ENCODE results near the gene TIAM2.

Gene TIAM2

DNA sequence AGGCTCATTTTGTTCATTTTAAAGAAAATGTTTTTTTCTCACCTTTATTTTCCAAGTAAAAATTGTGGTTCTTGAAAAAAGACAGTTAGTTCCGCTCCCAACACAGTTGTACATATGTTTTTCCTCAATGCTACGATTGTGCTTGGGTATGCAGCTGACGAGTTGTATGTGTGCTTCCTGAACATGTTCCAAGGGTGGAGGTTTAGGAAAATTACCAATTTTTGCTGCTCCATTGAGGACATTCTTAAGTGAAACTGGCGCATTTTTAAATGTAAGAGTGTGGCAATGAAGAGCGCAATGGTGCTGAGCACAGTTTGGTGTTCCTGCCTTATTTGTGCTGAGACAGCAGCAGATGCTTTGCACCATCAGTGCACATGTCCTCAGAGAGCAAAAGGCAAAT is 198.4 kb downstream of the TIAM2 start:
- ATAC-seq (ENCODE audit: insufficient read depth, low read depth) = no peak
- no peak for TF ChIP-seq EZH2 (IDR thresholded peaks at IDR 0.05; ENCODE audit: borderline replicate concordance, low read depth, low read length, severe bottlenecking)
- TF ChIP-seq, protein P1, sequence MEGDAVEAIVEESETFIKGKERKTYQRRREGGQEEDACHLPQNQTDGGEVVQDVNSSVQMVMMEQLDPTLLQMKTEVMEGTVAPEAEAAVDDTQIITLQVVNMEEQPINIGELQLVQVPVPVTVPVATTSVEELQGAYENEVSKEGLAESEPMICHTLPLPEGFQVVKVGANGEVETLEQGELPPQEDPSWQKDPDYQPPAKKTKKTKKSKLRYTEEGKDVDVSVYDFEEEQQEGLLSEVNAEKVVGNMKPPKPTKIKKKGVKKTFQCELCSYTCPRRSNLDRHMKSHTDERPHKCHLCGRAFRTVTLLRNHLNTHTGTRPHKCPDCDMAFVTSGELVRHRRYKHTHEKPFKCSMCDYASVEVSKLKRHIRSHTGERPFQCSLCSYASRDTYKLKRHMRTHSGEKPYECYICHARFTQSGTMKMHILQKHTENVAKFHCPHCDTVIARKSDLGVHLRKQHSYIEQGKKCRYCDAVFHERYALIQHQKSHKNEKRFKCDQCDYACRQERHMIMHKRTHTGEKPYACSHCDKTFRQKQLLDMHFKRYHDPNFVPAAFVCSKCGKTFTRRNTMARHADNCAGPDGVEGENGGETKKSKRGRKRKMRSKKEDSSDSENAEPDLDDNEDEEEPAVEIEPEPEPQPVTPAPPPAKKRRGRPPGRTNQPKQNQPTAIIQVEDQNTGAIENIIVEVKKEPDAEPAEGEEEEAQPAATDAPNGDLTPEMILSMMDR (IDR thresholded peaks at IDR 0.05; ENCODE audit: borderline replicate concordance, extremely low read depth, low read length, poor library complexity, severe bottlenecking) = no peak
- Histone ChIP-seq H3K79me2 (ENCODE audit: insufficient read depth, low read length) (no peaks in the 10 kb centered on the region), H3K27me3 (ENCODE audit: insufficient read depth, low read length, poor library complexity) (peaks cover 2% of the 10 kb centered on the region), H3K9ac (ENCODE audit: low read depth, low read length) (no peak overlapping the region), H3K36me3 (ENCODE audit: insufficient read depth, low read length) (no peaks in the 10 kb centered on the region), H3K4me3 (ENCODE audit: low read depth in 1 of 2, low read length in 2 of 2) (no peak overlapping the region), H3K4me2 (ENCODE audit: insufficient read depth, low read length) (no peak overlapping the region), H3K27ac (ENCODE audit: low read length) (no peak overlapping the region), H3K9me3 (ENCODE audit: insufficient read depth, low read length, severe bottlenecking) (no peaks in the 10 kb centered on the region), H4K20me1 (ENCODE audit: insufficient read depth, low read length) (no peaks in the 10 kb centered on the region), H2AFZ (ENCODE audit: low read depth, low read length) (no peak overlapping the region), H3K4me1 (ENCODE audit: insufficient read depth, low read length) (no peaks in the 10 kb centered on the region)
- DNase-seq = no peak

DNA sequence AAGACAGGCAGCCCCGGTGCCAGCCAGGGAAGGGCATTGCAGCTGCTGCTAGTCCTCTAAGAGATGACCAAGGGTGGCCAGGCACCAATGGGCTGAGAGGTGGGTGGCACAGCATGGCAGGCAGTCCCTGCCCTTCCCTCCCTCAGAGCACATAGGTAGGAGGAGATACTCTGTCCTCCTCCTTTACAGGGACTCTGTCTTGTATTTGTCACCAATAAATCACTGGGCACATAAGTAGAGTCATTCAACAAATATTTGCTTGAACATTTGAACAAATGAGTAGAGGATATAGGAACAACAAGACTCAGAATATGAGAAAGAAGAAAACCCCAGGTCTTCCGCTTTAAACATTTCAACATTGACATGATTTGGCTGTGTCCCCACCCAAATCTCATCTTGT is 199.3 kb downstream of the TIAM2 start:
- DNase-seq (no peak), ATAC-seq (ENCODE audit: insufficient read depth, low read depth) (no peak)
- Histone ChIP-seq H3K4me1 (ENCODE audit: insufficient read depth, low read length) (no peaks in the 10 kb centered on the region), H2AFZ (ENCODE audit: low read depth, low read length) (no peak overlapping the region), H3K36me3 (ENCODE audit: insufficient read depth, low read length) (no peaks in the 10 kb centered on the region), H4K20me1 (ENCODE audit: insufficient read depth, low read length) (no peaks in the 10 kb centered on the region), H3K4me2 (ENCODE audit: insufficient read depth, low read length) (no peak overlapping the region), H3K79me2 (ENCODE audit: insufficient read depth, low read length) (no peaks in the 10 kb centered on the region), H3K9me3 (ENCODE audit: insufficient read depth, low read length, severe bottlenecking) (no peaks in the 10 kb centered on the region), H3K27me3 (ENCODE audit: insufficient read depth, low read length, poor library complexity) (peaks cover 2% of the 10 kb centered on the region), H3K27ac (ENCODE audit: low read length) (no peak overlapping the region), H3K9ac (ENCODE audit: low read depth, low read length) (no peak overlapping the region), H3K4me3 (ENCODE audit: low read depth in 1 of 2, low read length in 2 of 2) (no peak overlapping the region)
- TF ChIP-seq, protein P1 (IDR thresholded peaks at IDR 0.05; ENCODE audit: borderline replicate concordance, extremely low read depth, low read length, poor library complexity, severe bottlenecking) = no peak
- TF ChIP-seq EZH2 (IDR thresholded peaks at IDR 0.05; ENCODE audit: borderline replicate concordance, low read depth, low read length, severe bottlenecking) = no peak

- H3K4me1 ChIP-seq (ENCODE audit: insufficient read depth, low read length) = no peaks in the 10 kb centered on the region
- no peak overlapping the region for H3K27ac ChIP-seq (ENCODE audit: low read length)
- ATAC-seq (ENCODE audit: insufficient read depth, low read depth) (no peak), DNase-seq (no peak)
- H3K4me3 ChIP-seq (ENCODE audit: low read depth in 1 of 2, low read length in 2 of 2) = no peak overlapping the region
- H3K4me2 ChIP-seq (ENCODE audit: insufficient read depth, low read length) = no peak overlapping the region
- no peaks in the 10 kb centered on the region for H3K36me3 ChIP-seq (ENCODE audit: insufficient read depth, low read length)
- no peak overlapping the region for H3K9ac ChIP-seq (ENCODE audit: low read depth, low read length)
- no peaks in the 10 kb centered on the region for H3K79me2 ChIP-seq (ENCODE audit: insufficient read depth, low read length)
- peaks cover 2% of the 10 kb centered on the region for H3K27me3 ChIP-seq (ENCODE audit: insufficient read depth, low read length, poor library complexity)
- no peak overlapping the region for H2AFZ ChIP-seq (ENCODE audit: low read depth, low read length)
- H3K9me3 ChIP-seq (ENCODE audit: insufficient read depth, low read length, severe bottlenecking) = no peaks in the 10 kb centered on the region
- H4K20me1 ChIP-seq (ENCODE audit: insufficient read depth, low read length) = no peaks in the 10 kb centered on the region
- TF ChIP-seq EZH2 (IDR thresholded peaks at IDR 0.05; ENCODE audit: borderline replicate concordance, low read depth, low read length, severe bottlenecking) = no peak
- TF ChIP-seq, protein P1 (IDR thresholded peaks at IDR 0.05; ENCODE audit: borderline replicate concordance, extremely low read depth, low read length, poor library complexity, severe bottlenecking) = no peak
These were observed 200.8 kb downstream of the TIAM2 start for GRCh38 chr6:155195903-155196302.

DNA sequence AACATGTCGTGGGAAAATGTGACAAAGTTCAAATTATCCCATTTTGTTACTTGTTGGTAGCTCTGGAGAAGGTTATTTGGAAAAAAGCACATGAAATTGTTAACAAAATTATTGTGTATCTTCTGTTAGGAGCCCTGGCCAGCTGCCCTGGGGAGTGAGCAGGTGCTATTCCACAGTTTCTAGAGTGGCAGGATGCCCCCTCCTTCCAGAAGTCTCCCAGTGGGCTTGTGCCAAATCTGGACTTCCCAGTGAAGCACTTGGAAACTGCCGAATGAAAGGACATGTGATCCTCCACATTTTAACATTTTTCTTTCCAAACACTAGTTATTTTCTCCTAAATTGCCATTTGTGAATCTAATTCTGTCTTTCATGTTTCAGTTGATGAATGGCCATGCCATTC is 201.8 kb downstream of the TIAM2 start:
- Histone ChIP-seq H2AFZ (ENCODE audit: low read depth, low read length) (no peak overlapping the region), H3K4me2 (ENCODE audit: insufficient read depth, low read length) (no peak overlapping the region), H3K79me2 (ENCODE audit: insufficient read depth, low read length) (no peaks in the 10 kb centered on the region), H3K9ac (ENCODE audit: low read depth, low read length) (no peak overlapping the region), H3K4me3 (ENCODE audit: low read depth in 1 of 2, low read length in 2 of 2) (no peak overlapping the region), H4K20me1 (ENCODE audit: insufficient read depth, low read length) (no peaks in the 10 kb centered on the region), H3K9me3 (ENCODE audit: insufficient read depth, low read length, severe bottlenecking) (no peaks in the 10 kb centered on the region), H3K27me3 (ENCODE audit: insufficient read depth, low read length, poor library complexity) (no peaks in the 10 kb centered on the region), H3K27ac (ENCODE audit: low read length) (no peak overlapping the region), H3K36me3 (ENCODE audit: insufficient read depth, low read length) (no peaks in the 10 kb centered on the region), H3K4me1 (ENCODE audit: insufficient read depth, low read length) (no peaks in the 10 kb centered on the region)
- TF ChIP-seq EZH2 (IDR thresholded peaks at IDR 0.05; ENCODE audit: borderline replicate concordance, low read depth, low read length, severe bottlenecking) = no peak
- TF ChIP-seq, protein P1 (IDR thresholded peaks at IDR 0.05; ENCODE audit: borderline replicate concordance, extremely low read depth, low read length, poor library complexity, severe bottlenecking) = no peak
- ATAC-seq (ENCODE audit: insufficient read depth, low read depth) (no peak), DNase-seq (no peak)

Measured in DND-41 (cell line).